NCI-H2107 treated with DMSO at 0.1 percent for 48 hours (cell line): ENCODE results near the gene KIAA1755.
"Not testable (repeated sequence)": the region's sequence is repeated elsewhere in the genome, so short reads cannot be mapped to it uniquely, and the experiment has no call there.

Experiments
- DNase-seq: peaks from one replicate; lab custom pipeline; 2025; ENCODE audit not compliant: unreplicated experiment; lab: John Stamatoyannopoulos, UW

Gene KIAA1755

GRCh38 chr20:38267296-38267695, 6.8 kb upstream of the KIAA1755 start:
- no peak for DNase-seq

- no peak for DNase-seq
Measured at GRCh38 chr20:38266426-38266825, 5.9 kb upstream of the KIAA1755 start.

- DNase-seq: no peak
Measured at GRCh38 chr20:38262931-38263330, 2.4 kb upstream of the KIAA1755 start.

GRCh38 chr20:38261054-38261390, 487 bp upstream of the KIAA1755 start:
- no peak for DNase-seq

- DNase-seq: no peak
Measured at GRCh38 chr20:38260025-38260377, 534 bp downstream of the KIAA1755 start.

- DNase-seq: no peak
Measured at GRCh38 chr20:38258545-38259215, 1.9 kb downstream of the KIAA1755 start.

GRCh38 chr20:38256966-38257365, 3.6 kb downstream of the KIAA1755 start:
- DNase-seq: no peak

- DNase-seq: no peak
Measured at GRCh38 chr20:38256021-38256420, 4.5 kb downstream of the KIAA1755 start.

GRCh38 chr20:38255393-38255792, 5.1 kb downstream of the KIAA1755 start:
- no peak for DNase-seq

GRCh38 chr20:38254621-38255020, 5.9 kb downstream of the KIAA1755 start:
- not testable (repeated sequence) for DNase-seq

GRCh38 chr20:38253571-38253970, 7.0 kb downstream of the KIAA1755 start:
- no peak for DNase-seq

- no peak for DNase-seq
Measured at GRCh38 chr20:38252292-38253288, 7.9 kb downstream of the KIAA1755 start.

- DNase-seq: not testable (repeated sequence)
Measured at GRCh38 chr20:38251441-38251840, 9.1 kb downstream of the KIAA1755 start.

GRCh38 chr20:38250609-38251008, 9.9 kb downstream of the KIAA1755 start:
- no peak for DNase-seq

GRCh38 chr20:38249536-38250310, 10.8 kb downstream of the KIAA1755 start:
- DNase-seq: no peak

GRCh38 chr20:38248133-38248532, 12.4 kb downstream of the KIAA1755 start:
- DNase-seq: no peak

- DNase-seq: not testable (repeated sequence)
Measured at GRCh38 chr20:38247725-38248124, 12.8 kb downstream of the KIAA1755 start.

- no peak for DNase-seq
Measured at GRCh38 chr20:38247166-38247509, 13.4 kb downstream of the KIAA1755 start.

GRCh38 chr20:38246357-38247165, 14.0 kb downstream of the KIAA1755 start:
- DNase-seq: no peak

GRCh38 chr20:38245753-38246152, 14.8 kb downstream of the KIAA1755 start:
- DNase-seq: no peak

- no peak for DNase-seq
Measured at GRCh38 chr20:38243709-38244020, 16.9 kb downstream of the KIAA1755 start.
